ENCODE data around the gene PLEK2. TPM values are rescaled to one million over a fixed set of nuclear protein-coding genes. Genes with fewer than 3 reads are reported as not detected.
"Not testable (repeated sequence)": the region's sequence is repeated elsewhere in the genome, so short reads cannot be mapped to it uniquely, and the experiment has no call there.

Gene PLEK2
- total RNA-seq, 1 experiment from 2014 or later = 1.3 TPM

GRCh38 chr14:67432050-67432564 is 20.1 kb upstream of the PLEK2 start:
- DNase-seq (ENCODE audit: low spot score) = no peak
- in situ Hi-C loops (cut with HindIII; ENCODE audit: low sequenced_read_pairs) = no loop called here

GRCh38 chr14:67429510-67430205 is 17.7 kb upstream of the PLEK2 start:
- in situ Hi-C loops (cut with HindIII; ENCODE audit: low sequenced_read_pairs) = no loop called here
- DNase-seq (ENCODE audit: low spot score) = no peak

- in situ Hi-C loops (cut with HindIII; ENCODE audit: low sequenced_read_pairs) = no loop called here
- DNase-seq (ENCODE audit: low spot score) = no peak
Observed at GRCh38 chr14:67428501-67429031, 16.6 kb upstream of the PLEK2 start.

GRCh38 chr14:67426983-67427606 is 15.1 kb upstream of the PLEK2 start:
- peak; percentile 93 for DNase-seq (ENCODE audit: low spot score)
- in situ Hi-C loops (cut with HindIII; ENCODE audit: low sequenced_read_pairs) = no loop called here

- in situ Hi-C loops (cut with HindIII; ENCODE audit: low sequenced_read_pairs) = no loop called here
- DNase-seq (ENCODE audit: low spot score) = peak; percentile 15
Observed at GRCh38 chr14:67426161-67426560, 14.2 kb upstream of the PLEK2 start.

GRCh38 chr14:67425608-67426007 is 13.6 kb upstream of the PLEK2 start:
- no peak for DNase-seq (ENCODE audit: low spot score)
- in situ Hi-C loops (cut with HindIII; ENCODE audit: low sequenced_read_pairs) = no loop called here

- no peak for DNase-seq (ENCODE audit: low spot score)
- in situ Hi-C loops (cut with HindIII; ENCODE audit: low sequenced_read_pairs) = no loop called here
Observed at GRCh38 chr14:67424539-67424938, 12.6 kb upstream of the PLEK2 start.

GRCh38 chr14:67423424-67423823 is 11.5 kb upstream of the PLEK2 start:
- in situ Hi-C loops (cut with HindIII; ENCODE audit: low sequenced_read_pairs) = no loop called here
- DNase-seq (ENCODE audit: low spot score) = no peak

- in situ Hi-C loops (cut with HindIII; ENCODE audit: low sequenced_read_pairs) = no loop called here
- DNase-seq (ENCODE audit: low spot score) = no peak
Observed at GRCh38 chr14:67421356-67422224, 9.6 kb upstream of the PLEK2 start.

GRCh38 chr14:67420102-67420739 is 8.3 kb upstream of the PLEK2 start:
- in situ Hi-C loops (cut with HindIII; ENCODE audit: low sequenced_read_pairs) = no loop called here
- no peak for DNase-seq (ENCODE audit: low spot score)

DNA sequence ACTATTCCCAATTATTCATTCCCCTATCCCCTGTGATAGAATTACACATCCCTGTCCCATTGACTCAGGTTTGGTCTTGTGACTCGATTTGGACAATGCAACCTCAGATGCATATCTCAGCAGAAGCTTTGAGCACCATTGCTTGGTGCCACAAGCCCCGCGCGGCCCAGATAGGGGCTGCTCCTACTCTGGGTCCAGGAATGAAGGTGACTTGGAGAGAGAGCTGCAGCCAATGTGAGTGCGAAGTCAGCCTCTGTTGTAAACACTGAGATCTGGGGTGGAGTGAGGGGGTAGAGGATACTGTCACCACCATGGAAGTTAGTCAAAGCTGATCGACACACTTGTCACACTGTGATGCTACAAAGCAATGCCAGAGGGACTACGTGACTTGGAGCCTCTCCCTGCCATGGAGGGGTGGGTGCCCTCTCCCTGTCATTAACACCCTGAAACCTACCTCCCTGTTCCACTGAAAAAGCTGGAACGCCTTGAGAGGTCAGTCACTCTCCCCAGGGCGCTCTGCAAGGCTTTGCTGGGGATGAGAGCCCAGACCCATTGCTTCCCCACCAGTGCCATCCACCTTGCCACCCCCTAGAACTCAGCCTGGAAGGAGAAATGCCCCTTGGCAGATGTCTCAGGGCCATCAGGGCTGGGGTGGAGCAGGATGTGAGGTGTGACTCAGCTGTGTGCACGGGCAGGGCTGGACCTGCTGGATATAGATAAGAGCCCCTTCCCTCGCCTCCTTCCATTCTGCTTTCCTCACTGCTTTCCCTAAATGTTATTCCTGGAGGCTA is 6.6 kb upstream of the PLEK2 start:
- no peak for DNase-seq (ENCODE audit: low spot score)
- in situ Hi-C loops (cut with HindIII; ENCODE audit: low sequenced_read_pairs) = no loop called here

DNA sequence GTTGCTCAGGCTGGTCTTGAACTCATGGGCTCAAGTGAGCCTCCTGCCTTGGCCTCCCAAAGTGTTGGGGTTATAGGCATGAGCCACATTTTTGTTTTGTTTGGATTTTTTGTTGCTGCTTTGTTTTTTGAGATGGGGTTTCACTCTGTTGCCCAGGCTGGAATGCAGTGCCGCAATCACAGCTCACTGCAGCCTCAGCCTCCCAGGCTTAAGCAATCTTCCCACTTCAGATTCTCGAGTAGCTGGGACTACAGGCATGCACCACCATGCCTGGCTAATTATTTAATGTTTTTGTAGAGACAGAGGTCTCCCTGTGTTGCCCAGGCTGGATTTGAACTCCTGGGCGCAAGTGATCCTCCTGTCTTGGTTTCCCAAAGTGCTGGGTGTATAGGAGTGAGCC is 5.7 kb upstream of the PLEK2 start:
- in situ Hi-C loops (cut with HindIII; ENCODE audit: low sequenced_read_pairs) = no loop called here
- DNase-seq (ENCODE audit: low spot score) = no peak

DNA sequence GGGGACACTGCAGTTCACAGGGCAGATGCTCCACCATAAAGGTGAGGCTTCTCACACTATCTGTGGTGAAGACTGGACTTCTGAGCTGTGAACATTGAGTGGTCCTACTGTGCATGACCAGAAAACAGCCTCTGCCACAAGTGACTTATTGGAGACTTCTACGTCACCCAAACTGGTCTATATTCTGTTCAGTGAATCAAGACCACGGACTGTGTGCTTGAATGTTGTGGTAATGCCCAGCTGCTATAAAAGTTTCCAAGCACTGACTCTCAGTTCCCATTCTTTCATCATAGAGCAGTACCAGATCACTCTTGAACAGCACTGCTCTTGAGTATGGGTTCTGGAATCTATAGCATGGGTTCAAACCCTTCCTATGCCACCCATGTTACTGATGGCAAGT is 4.8 kb upstream of the PLEK2 start:
- in situ Hi-C loops (cut with HindIII; ENCODE audit: low sequenced_read_pairs) = no loop called here
- no peak for DNase-seq (ENCODE audit: low spot score)

DNA sequence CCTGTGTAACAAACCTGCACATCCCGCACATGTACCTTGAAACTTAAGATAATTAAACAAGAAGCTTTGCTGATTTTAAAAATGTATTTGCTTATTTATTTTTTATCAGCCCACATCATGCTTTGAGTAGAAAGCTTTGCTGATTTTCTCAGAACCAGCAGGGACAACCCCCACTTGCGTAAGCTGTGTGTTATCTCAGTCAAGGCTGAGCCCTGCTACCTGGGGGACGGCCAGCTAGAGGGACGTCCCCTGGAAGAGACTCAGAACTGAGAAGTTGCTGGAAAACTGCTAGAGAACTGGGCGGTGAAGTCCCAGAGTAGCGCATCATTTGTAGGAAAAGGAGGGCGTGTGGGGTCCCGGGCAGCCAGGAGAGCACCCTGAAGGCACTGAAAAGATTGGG is 4.1 kb upstream of the PLEK2 start:
- no peak for DNase-seq (ENCODE audit: low spot score)
- in situ Hi-C loops (cut with HindIII; ENCODE audit: low sequenced_read_pairs) = no loop called here

DNA sequence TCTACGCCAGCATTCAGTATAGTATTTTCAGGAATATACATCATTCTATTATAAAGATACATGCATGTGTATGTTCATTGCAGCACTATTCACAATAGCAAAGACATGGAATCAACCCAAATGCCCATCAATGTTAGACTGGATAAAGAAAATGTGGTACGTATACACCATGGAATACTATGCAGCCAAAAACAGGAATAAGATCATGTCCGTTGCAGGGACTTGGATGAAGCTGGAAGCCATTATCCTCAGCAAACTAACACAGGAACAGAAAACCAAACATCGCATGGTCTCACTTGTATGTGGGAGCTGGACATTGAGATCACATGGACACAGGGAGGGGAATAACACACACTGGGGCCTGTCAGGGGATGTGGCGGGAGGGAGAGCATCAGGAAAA is 3.6 kb upstream of the PLEK2 start:
- in situ Hi-C loops (cut with HindIII; ENCODE audit: low sequenced_read_pairs); DNase-seq (ENCODE audit: low spot score): not testable (repeated sequence)

DNA sequence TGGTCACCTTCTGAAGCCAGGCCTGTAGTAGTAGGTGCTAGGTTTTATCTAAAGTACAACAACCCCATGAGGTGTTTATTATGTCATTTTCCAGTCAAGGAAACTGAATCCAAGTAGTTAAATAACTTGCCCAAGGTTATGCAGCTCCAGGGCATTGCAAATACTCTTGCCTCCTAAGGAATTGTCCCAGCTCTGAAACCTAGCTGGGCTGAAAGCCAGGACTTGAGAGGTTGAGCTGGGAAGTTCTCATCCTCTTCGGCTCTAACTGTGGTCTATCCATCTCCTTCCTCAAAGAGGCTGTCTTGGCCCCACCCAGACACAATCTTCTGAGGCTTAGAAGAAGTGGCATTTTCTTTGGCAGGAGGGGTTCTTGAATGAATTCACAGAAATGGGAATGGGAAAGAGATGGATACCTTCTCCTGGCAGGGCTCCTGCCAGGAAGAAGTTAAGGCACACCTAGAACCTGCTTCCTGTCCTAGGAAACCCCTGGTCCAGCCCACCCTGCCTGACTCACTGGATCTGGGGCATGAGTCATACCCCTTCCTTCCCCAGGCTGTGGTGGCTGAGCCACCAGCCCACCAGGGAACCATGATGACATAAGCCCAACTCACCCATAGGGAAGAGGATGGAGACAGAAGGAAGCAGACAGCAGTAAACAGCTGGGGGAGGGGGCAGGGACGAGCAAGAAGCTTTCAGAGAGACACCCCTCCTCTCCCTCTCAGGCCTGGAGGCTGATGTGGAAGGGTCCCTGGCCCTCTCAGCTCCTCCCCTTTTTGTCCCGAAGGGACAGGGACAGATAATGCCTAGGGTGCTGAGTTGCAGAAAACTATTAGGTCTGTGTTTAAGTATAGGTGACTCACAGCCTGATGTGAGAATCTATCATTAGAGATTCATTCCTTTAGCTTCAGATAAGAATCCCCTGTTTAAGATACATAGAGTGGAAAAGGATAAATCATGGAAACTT is 2.1 kb upstream of the PLEK2 start:
- DNase-seq (ENCODE audit: low spot score) = no peak

GRCh38 chr14:67411370-67411769 is 595 bp downstream of the PLEK2 start:
- in situ Hi-C loops (cut with HindIII; ENCODE audit: low sequenced_read_pairs) = no loop called here

More for the DNA sequence above, 2.1 kb upstream of the PLEK2 start:
- in situ Hi-C loops (cut with HindIII; ENCODE audit: low sequenced_read_pairs) = no loop called here

More at GRCh38 chr14:67411370-67411769, 595 bp downstream of the PLEK2 start:
- no peak for DNase-seq (ENCODE audit: low spot score)
